ENCODE measurements around the gene ERC2.

Gene ERC2

DNA sequence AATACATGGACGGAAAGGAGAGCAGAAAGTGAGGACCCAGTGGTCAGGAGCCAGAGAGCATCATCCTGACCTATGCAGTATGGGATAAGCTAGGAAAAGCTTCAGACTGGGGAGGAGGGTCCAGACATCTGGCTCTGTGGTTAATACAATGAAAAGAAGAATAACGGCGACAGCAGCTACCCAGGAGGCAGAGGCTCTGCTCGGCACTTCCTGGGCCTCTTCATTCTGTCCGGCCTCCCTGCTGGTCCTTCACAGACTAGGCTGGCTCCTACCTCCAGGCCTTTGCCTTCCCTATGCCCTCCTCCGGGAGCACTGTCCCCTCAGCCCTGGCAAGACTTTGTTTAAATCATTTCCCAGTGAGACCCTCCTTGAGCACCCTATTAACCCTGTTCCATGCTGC is 922.3 kb downstream of the ERC2 start:
- no peak for DNase-seq (ENCODE audit: low read depth in 2 of 3, low spot score in 2 of 3)

DNA sequence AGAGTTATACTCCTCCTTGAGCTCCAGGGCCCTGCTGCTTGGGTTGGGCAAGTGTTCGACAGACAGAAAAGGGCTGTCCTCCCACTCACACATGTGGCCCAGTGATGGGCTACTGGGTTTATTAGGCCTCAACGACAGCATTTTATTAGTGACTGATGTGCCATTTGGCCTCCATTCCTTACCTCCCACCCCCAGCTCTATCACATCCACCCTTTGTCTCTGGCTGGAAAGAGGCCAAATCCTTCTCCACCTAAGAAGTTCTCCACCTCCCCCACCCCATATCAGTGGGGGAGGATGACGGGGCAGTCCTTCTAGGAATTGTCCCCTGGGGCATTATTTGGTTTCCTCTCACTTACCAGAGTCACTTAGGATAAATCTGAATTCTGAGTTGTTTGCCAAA is 924.0 kb downstream of the ERC2 start:
- no peak for DNase-seq (ENCODE audit: low read depth in 2 of 3, low spot score in 2 of 3)

- DNase-seq (ENCODE audit: low read depth in 2 of 3, low spot score in 2 of 3): no peak
These were observed 925.1 kb downstream of the ERC2 start for GRCh38 chr3:55543181-55543614.

- no peak for DNase-seq (ENCODE audit: low read depth in 2 of 3, low spot score in 2 of 3)
These were observed 926.8 kb downstream of the ERC2 start for GRCh38 chr3:55541456-55541855.

DNA sequence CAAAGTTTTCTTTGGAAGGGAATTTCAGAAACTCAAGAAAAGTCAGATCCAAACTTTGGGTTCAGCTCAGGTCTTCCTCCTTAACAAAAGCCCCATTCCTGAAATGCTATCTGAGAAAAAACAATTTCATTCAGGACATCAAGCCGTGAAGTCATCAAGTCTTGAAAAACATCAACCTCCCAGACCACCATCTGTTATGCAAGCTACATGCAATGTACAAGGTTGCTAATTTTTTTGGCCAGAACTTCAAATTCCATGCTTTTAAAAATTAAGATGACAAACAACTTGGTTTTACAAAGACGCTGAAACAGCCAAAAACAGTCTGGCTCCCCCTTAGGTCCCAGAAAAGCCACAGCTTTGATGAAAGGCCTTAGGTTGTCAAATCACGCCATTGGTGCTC is 927.3 kb downstream of the ERC2 start:
- DNase-seq (ENCODE audit: low read depth in 2 of 3, low spot score in 2 of 3): no peak

- no peak for DNase-seq (ENCODE audit: low read depth in 2 of 3, low spot score in 2 of 3)
These were observed 927.7 kb downstream of the ERC2 start for GRCh38 chr3:55540579-55540978.

- DNase-seq (ENCODE audit: low read depth in 2 of 3, low spot score in 2 of 3): no peak
These were observed 930.1 kb downstream of the ERC2 start for GRCh38 chr3:55538158-55538557.

DNA sequence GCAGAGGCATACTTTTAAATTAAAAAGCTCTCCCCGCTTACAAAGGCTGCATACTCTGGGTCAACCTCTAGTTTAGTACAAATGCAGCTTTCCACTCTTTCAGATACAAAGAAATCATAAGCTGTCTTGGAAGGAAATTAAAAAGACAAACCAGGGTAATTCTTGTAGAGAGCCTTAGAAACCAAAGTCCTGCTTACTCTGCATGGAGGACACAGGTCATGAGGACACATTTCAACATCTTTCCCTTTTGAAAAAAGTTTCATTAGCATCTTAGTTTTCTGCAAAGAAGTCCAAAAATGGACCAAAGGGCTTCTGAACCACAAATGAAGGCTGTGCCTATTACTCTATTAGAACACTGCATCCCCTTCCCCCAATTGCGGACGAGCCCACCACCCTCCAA is 930.7 kb downstream of the ERC2 start:
- DNase-seq (ENCODE audit: low read depth in 2 of 3, low spot score in 2 of 3): no peak

- DNase-seq (ENCODE audit: low read depth in 2 of 3, low spot score in 2 of 3): no peak
These were observed 931.1 kb downstream of the ERC2 start for GRCh38 chr3:55537129-55537528.

GRCh38 chr3:55534876-55535275 is 933.4 kb downstream of the ERC2 start:
- DNase-seq (ENCODE audit: low read depth in 2 of 3, low spot score in 2 of 3): no peak

DNA sequence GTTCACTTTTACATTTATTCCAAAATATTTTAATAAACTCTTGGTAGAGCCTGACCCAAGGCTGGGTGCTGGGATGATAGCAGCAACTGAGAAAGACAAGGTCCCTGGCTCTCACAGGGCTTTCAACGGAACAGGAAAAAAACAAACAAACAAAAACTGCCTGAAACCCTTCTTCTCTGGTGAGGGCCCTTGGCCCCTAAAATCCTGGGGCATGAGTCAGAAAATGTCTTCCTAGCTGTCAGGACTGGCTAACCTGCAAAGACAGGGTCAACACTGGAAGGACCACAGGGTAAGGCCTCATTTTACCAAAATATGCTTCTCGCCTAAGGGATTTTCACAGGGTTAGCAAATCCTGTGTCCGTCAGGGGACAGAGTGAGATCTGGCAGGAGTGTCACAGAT is 935.5 kb downstream of the ERC2 start:
- DNase-seq (ENCODE audit: low read depth in 2 of 3, low spot score in 2 of 3): no peak

- no peak for DNase-seq (ENCODE audit: low read depth in 2 of 3, low spot score in 2 of 3)
These were observed 936.9 kb downstream of the ERC2 start for GRCh38 chr3:55531321-55531720.

GRCh38 chr3:55527361-55527760 is 940.9 kb downstream of the ERC2 start:
- DNase-seq (ENCODE audit: low read depth in 2 of 3, low spot score in 2 of 3): no peak

- no peak for DNase-seq (ENCODE audit: low read depth in 2 of 3, low spot score in 2 of 3)
These were observed 941.8 kb downstream of the ERC2 start for GRCh38 chr3:55526332-55527030.

DNA sequence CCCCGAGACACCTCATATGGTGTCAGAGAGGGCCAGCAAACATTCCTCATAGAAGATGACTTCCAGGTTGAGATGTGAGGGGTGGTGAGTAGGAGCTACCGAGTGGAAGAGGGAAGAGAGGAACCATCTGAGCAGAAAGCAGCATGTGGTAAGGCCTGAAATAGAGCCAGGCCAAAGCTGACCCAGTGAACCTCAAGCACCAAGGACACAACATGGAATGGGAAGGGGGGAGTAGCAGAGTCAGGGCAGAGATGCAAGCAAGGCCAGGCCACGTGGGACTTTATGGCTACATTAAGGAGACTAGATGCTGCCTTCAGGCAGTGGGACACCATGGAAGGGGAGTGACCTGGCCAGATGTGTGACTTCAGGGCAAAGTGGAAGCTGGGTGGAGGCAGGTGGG is 942.8 kb downstream of the ERC2 start:
- DNase-seq (ENCODE audit: low read depth in 2 of 3, low spot score in 2 of 3): no peak

DNA sequence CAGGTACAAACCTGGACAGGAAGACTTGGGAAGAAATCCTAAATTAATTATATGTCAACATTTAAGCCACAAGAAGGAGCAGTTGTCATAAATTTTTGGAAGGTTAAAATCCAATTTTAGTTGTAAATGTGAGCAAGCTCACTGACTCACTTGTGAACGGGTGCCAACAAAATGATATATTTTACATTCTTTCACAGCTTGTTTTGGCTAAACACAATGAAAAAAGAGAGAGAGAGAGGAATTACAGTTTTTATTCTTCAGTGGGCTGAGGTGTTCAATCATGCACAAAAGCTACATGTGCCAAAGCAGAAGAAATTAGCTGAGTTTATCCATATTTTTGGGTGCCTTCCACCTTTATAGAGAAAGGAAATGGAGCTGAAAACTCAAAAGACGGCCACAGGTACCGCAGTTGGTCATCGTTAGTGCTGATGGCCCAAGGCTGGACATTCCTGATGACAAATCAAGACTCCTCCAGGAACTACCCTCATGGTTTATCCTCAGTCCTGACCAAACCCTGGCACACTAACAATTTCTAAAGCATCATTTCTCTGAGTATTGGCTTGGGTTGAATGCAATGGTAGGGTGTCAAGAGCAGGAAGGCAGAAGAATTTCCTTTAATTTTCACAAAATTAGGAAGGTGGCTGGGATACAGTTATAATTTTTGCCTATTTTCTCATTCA is 943.6 kb downstream of the ERC2 start:
- no peak for DNase-seq (ENCODE audit: low read depth in 2 of 3, low spot score in 2 of 3)

DNA sequence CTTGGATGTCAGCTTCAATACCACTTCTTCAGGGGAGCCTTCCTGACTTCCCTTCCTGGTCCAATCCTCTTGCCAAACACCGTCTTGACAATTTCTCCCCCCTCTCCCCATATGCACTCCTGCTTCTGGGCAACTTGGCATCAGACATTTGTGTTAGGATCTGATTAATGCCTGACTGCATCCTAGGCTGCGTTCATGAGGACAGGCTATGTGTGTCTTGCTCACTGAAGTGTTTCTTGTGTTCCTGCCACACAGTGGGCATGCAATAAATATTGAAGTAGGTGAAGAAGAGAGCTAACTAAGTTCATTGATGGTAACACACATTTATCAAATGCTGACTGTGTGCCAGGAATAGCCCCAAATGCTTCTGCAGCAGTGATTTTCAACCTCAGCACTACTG is 944.8 kb downstream of the ERC2 start:
- DNase-seq (ENCODE audit: low read depth in 2 of 3, low spot score in 2 of 3): no peak

DNA sequence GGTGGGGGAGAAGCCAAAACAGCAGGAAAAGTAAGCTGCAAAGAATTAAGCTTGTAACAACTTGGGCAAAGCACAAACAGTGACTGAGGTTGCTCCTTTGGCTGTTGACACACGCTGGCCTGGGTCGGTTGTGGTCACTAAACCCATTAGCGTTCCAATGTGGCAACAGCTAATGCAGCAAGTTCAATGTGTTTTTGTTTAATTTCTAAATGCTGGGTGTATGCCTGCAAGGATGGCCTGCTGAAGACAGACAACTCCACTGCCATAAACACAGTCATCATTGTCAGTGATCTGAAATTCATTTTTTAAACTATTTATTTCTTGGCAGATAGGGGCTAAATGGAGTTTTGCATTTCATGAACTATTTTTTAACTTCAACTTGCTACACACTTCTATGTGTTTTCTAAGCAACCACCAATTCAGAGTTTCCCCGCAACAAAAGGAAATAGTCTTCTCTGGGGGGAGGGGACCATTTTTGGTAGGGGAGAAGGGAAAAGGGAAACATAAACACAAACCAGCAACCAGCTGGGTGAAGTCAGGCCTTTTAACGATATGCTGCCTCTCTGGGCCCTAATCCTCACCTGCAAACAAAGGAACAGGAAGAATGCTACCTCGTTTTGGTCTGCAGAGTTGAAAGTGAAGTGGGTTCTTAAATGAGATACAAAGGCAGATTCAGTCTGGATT is 946.4 kb downstream of the ERC2 start:
- DNase-seq (ENCODE audit: low read depth in 2 of 3, low spot score in 2 of 3): no peak

- DNase-seq (ENCODE audit: low read depth in 2 of 3, low spot score in 2 of 3): no peak
These were observed 947.1 kb downstream of the ERC2 start for GRCh38 chr3:55521064-55521737.

DNA sequence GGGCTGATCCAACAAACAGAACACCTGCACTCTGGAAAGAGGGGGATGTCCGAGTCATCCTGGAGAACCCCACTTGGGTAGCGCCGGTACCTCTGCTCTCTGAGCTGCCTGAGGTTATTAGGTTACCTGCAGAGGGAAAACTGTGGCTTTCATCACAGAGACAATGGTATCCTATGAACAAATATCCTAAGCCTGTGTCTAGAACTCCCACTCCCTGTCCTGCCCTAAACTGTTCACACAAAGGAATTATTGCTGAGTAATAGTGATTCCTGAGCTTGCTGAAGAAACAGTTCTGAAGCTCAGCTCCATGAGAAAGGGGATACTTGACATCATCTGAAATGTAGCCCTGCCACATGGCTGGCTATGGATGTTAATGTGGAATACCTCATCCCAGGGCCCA is 949.2 kb downstream of the ERC2 start:
- no peak for DNase-seq (ENCODE audit: low read depth in 2 of 3, low spot score in 2 of 3)

DNA sequence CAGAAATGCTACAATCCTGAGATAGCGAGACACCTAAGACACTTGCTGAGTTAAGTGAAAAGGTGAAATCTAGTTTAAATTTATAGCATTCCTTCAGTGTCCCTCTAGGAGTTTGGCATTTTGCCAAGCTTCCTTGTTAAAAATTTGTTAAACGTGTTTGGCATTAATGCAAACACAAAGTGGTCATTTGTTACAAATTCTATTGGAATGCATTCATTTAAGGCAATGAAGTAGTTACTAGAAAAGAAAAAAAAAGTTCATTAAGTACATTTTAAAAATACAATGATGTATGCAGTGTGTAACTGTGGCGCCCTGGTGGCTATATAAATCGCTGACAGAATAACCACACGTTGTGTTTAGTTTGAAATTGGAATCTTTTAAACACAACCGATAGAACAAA is 949.8 kb downstream of the ERC2 start:
- DNase-seq (ENCODE audit: low read depth in 2 of 3, low spot score in 2 of 3): no peak

All from activated CD8-positive, alpha-beta memory T cell treated with anti-CD3 and anti-CD28 coated beads for 48 hours (primary cell).